ENCODE measurements around the gene PCDHGA9.
"Not testable (repeated sequence)": the region's sequence is repeated elsewhere in the genome, so short reads cannot be mapped to it uniquely, and the experiment has no call there.

The PCDHGA9 gene

GRCh38 chr5:141398608-141399007 is 4.0 kb upstream of the PCDHGA9 start:
- Histone ChIP-seq H3K9ac (ENCODE audit: low read depth in 1 of 2, low read length in 2 of 2) (no peak overlapping the region), H3K4me1 (ENCODE audit: control insufficient read depth in 1 of 2, insufficient read depth in 2 of 2, low read length in 2 of 2) (no peaks in the 10 kb centered on the region), H3K4me3 (ENCODE audit: low read depth in 1 of 2, low read length in 2 of 2) (peak overlapping the region in 1 of 2 donors; percentile 32), H3K27me3 (ENCODE audit: control insufficient read depth in 1 of 2, insufficient read depth in 2 of 2, low read length in 2 of 2) (no peaks in the 10 kb centered on the region), H3K36me3 (ENCODE audit: control insufficient read depth in 1 of 2, insufficient read depth in 2 of 2, low read length in 2 of 2) (no peaks in the 10 kb centered on the region), H3K27ac (ENCODE audit: low read depth, low read length) (no peak overlapping the region), H3K9me3 (ENCODE audit: control insufficient read depth in 1 of 2, low read length in 2 of 2) (peaks cover 24 to 37% of the 10 kb centered on the region in 2 donors)

GRCh38 chr5:141399555-141400258 is 2.9 kb upstream of the PCDHGA9 start:
- Histone ChIP-seq H3K9ac (ENCODE audit: low read depth in 1 of 2, low read length in 2 of 2) (no peak overlapping the region), H3K9me3 (ENCODE audit: control insufficient read depth in 1 of 2, low read length in 2 of 2) (peaks cover 17 to 43% of the 10 kb centered on the region in 2 donors), H3K4me1 (ENCODE audit: control insufficient read depth in 1 of 2, insufficient read depth in 2 of 2, low read length in 2 of 2) (no peaks in the 10 kb centered on the region), H3K36me3 (ENCODE audit: control insufficient read depth in 1 of 2, insufficient read depth in 2 of 2, low read length in 2 of 2) (no peaks in the 10 kb centered on the region), H3K4me3 (ENCODE audit: low read depth in 1 of 2, low read length in 2 of 2) (no peak overlapping the region), H3K27me3 (ENCODE audit: control insufficient read depth in 1 of 2, insufficient read depth in 2 of 2, low read length in 2 of 2) (no peaks in the 10 kb centered on the region), H3K27ac (ENCODE audit: low read depth, low read length) (no peak overlapping the region)

DNA sequence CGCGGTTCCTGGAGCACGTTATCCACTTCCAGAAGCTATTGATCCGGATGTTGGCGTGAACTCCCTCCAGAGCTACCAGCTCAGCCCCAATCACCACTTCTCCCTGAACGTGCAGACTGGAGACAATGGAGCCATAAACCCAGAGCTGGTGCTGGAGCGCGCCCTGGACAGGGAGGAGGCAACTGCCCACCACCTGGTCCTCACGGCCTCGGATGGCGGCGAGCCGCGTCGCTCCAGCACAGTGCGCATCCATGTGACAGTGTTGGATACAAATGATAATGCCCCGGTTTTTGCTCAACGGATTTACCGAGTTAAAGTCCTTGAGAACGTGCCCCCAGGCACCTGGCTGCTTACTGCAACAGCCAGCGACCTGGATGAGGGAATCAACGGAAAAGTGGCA is 809 bp downstream of the PCDHGA9 start:
- no peaks in the 10 kb centered on the region for H3K27me3 ChIP-seq (ENCODE audit: control insufficient read depth in 1 of 2, insufficient read depth in 2 of 2, low read length in 2 of 2)
- peak overlapping the region in 1 of 2 donors; percentile 16 for H3K4me3 ChIP-seq (ENCODE audit: low read depth in 1 of 2, low read length in 2 of 2)
- no peaks in the 10 kb centered on the region for H3K36me3 ChIP-seq (ENCODE audit: control insufficient read depth in 1 of 2, insufficient read depth in 2 of 2, low read length in 2 of 2)
- H3K27ac ChIP-seq (ENCODE audit: low read depth, low read length) = no peak overlapping the region
- H3K4me1 ChIP-seq (ENCODE audit: control insufficient read depth in 1 of 2, insufficient read depth in 2 of 2, low read length in 2 of 2) = no peaks in the 10 kb centered on the region
- peaks cover 19 to 45% of the 10 kb centered on the region in 2 donors for H3K9me3 ChIP-seq (ENCODE audit: control insufficient read depth in 1 of 2, low read length in 2 of 2)
- no peak overlapping the region for H3K9ac ChIP-seq (ENCODE audit: low read depth in 1 of 2, low read length in 2 of 2)

- Histone ChIP-seq H3K4me3 (ENCODE audit: low read depth in 1 of 2, low read length in 2 of 2) (peak within 1 kb of the TSS in 1 of 2 donors; percentile 36), H3K9me3 (ENCODE audit: control insufficient read depth in 1 of 2, low read length in 2 of 2) (peaks cover 26 to 43% of the 10 kb centered on the region in 2 donors)
- H3K27me3 ChIP-seq (ENCODE audit: control insufficient read depth in 1 of 2, insufficient read depth in 2 of 2, low read length in 2 of 2); H3K27ac ChIP-seq (ENCODE audit: low read depth, low read length); H3K9ac ChIP-seq (ENCODE audit: low read depth in 1 of 2, low read length in 2 of 2); H3K4me1 ChIP-seq (ENCODE audit: control insufficient read depth in 1 of 2, insufficient read depth in 2 of 2, low read length in 2 of 2); H3K36me3 ChIP-seq (ENCODE audit: control insufficient read depth in 1 of 2, insufficient read depth in 2 of 2, low read length in 2 of 2): not testable (repeated sequence)
Measured at GRCh38 chr5:141407790-141408505, 5.4 kb downstream of the PCDHGA9 start, which contains the start of gene PCDHGB6. PCDHGB6 (plus strand) TSS chr5:141408021; CDS start chr5:141408203, 182 bp downstream.

DNA sequence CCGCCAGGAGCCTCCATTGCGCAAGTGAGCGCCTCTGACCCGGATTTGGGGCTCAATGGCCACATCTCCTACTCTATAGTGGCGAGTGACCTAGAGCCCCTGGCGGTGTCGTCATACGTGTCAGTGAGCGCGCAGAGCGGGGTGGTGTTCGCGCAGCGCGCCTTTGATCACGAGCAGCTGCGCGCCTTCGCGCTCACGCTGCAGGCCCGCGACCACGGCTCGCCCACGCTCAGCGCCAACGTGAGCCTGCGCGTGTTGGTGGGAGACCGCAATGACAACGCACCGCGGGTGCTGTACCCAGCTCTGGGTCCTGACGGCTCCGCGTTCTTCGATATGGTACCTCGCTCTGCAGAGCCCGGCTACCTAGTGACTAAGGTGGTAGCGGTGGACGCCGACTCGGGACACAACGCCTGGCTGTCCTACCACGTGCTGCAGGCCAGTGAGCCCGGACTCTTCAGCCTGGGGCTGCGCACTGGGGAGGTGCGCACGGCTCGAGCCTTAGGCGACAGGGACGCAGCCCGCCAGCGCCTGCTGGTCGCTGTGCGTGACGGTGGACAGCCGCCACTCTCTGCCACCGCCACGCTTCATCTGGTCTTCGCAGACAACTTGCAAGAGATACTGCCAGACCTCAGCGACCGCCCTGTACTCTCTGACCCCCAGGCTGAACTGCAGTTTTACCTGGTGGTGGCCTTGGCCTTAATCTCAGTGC is 7.2 kb downstream of the PCDHGA9 start:
- no peaks in the 10 kb centered on the region for H3K36me3 ChIP-seq (ENCODE audit: control insufficient read depth in 1 of 2, insufficient read depth in 2 of 2, low read length in 2 of 2)
- peaks cover 27 to 33% of the 10 kb centered on the region in 2 donors for H3K9me3 ChIP-seq (ENCODE audit: control insufficient read depth in 1 of 2, low read length in 2 of 2)
- peaks cover 0 to 5% of the 10 kb centered on the region in 2 donors for H3K27me3 ChIP-seq (ENCODE audit: control insufficient read depth in 1 of 2, insufficient read depth in 2 of 2, low read length in 2 of 2)
- H3K4me3 ChIP-seq (ENCODE audit: low read depth in 1 of 2, low read length in 2 of 2) = peak overlapping the region in 1 of 2 donors; percentile 43
- no peak overlapping the region for H3K27ac ChIP-seq (ENCODE audit: low read depth, low read length)
- H3K4me1 ChIP-seq (ENCODE audit: control insufficient read depth in 1 of 2, insufficient read depth in 2 of 2, low read length in 2 of 2) = no peaks in the 10 kb centered on the region
- H3K9ac ChIP-seq (ENCODE audit: low read depth in 1 of 2, low read length in 2 of 2) = no peak overlapping the region

DNA sequence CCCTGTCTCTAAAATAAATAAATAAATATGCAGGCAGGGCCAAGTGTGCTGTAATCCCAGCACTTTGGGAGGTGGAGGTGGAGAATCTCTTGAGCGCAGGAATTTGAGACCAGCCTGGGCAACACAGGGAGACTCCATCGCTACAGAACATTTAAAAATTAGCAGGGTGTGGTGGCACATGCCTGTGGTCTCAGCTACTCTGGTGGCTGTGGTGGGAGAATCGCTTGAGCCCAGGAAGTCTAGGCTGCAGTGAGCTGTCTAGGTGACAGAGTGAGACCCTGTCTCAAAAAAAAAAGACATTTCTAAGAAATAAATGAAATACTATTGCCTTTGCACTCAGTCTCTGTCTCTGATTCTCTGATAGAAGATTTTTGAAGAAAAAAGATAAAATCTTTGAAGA is 9.0 kb downstream of the PCDHGA9 start:
- Histone ChIP-seq H3K9me3 (ENCODE audit: control insufficient read depth in 1 of 2, low read length in 2 of 2) (peaks cover 24 to 39% of the 10 kb centered on the region in 2 donors), H3K27me3 (ENCODE audit: control insufficient read depth in 1 of 2, insufficient read depth in 2 of 2, low read length in 2 of 2) (peaks cover 0 to 5% of the 10 kb centered on the region in 2 donors), H3K4me3 (ENCODE audit: low read depth in 1 of 2, low read length in 2 of 2) (no peak overlapping the region), H3K27ac (ENCODE audit: low read depth, low read length) (no peak overlapping the region), H3K36me3 (ENCODE audit: control insufficient read depth in 1 of 2, insufficient read depth in 2 of 2, low read length in 2 of 2) (no peaks in the 10 kb centered on the region), H3K4me1 (ENCODE audit: control insufficient read depth in 1 of 2, insufficient read depth in 2 of 2, low read length in 2 of 2) (no peaks in the 10 kb centered on the region), H3K9ac (ENCODE audit: low read depth in 1 of 2, low read length in 2 of 2) (no peak overlapping the region)

GRCh38 chr5:141412854-141413539 is 10.4 kb downstream of the PCDHGA9 start, which contains the start of gene PCDHGA10:
PCDHGA10 (plus strand) TSS chr5:141412987; CDS start chr5:141413176, 189 bp downstream.
- Histone ChIP-seq H3K27ac (ENCODE audit: low read depth, low read length) (no peak within 1 kb of the TSS), H3K4me3 (ENCODE audit: low read depth in 1 of 2, low read length in 2 of 2) (peak within 1 kb of the TSS; percentile 56 to 68), H3K36me3 (ENCODE audit: control insufficient read depth in 1 of 2, insufficient read depth in 2 of 2, low read length in 2 of 2) (no peaks in the 10 kb centered on the region), H3K4me1 (ENCODE audit: control insufficient read depth in 1 of 2, insufficient read depth in 2 of 2, low read length in 2 of 2) (no peaks in the 10 kb centered on the region), H3K27me3 (ENCODE audit: control insufficient read depth in 1 of 2, insufficient read depth in 2 of 2, low read length in 2 of 2) (peaks cover 0 to 5% of the 10 kb centered on the region in 2 donors), H3K9ac (ENCODE audit: low read depth in 1 of 2, low read length in 2 of 2) (no peak within 1 kb of the TSS), H3K9me3 (ENCODE audit: control insufficient read depth in 1 of 2, low read length in 2 of 2) (peaks cover 28 to 42% of the 10 kb centered on the region in 2 donors)

- Histone ChIP-seq H3K4me1 (ENCODE audit: control insufficient read depth in 1 of 2, insufficient read depth in 2 of 2, low read length in 2 of 2) (no peaks in the 10 kb centered on the region), H3K27ac (ENCODE audit: low read depth, low read length) (no peak overlapping the region), H3K9me3 (ENCODE audit: control insufficient read depth in 1 of 2, low read length in 2 of 2) (peaks cover 34 to 45% of the 10 kb centered on the region in 2 donors), H3K27me3 (ENCODE audit: control insufficient read depth in 1 of 2, insufficient read depth in 2 of 2, low read length in 2 of 2) (peaks cover 0 to 5% of the 10 kb centered on the region in 2 donors), H3K9ac (ENCODE audit: low read depth in 1 of 2, low read length in 2 of 2) (no peak overlapping the region), H3K36me3 (ENCODE audit: control insufficient read depth in 1 of 2, insufficient read depth in 2 of 2, low read length in 2 of 2) (no peaks in the 10 kb centered on the region), H3K4me3 (ENCODE audit: low read depth in 1 of 2, low read length in 2 of 2) (peak overlapping the region; percentile 56 to 68)
Measured at GRCh38 chr5:141413540-141414069, 11.0 kb downstream of the PCDHGA9 start.

DNA sequence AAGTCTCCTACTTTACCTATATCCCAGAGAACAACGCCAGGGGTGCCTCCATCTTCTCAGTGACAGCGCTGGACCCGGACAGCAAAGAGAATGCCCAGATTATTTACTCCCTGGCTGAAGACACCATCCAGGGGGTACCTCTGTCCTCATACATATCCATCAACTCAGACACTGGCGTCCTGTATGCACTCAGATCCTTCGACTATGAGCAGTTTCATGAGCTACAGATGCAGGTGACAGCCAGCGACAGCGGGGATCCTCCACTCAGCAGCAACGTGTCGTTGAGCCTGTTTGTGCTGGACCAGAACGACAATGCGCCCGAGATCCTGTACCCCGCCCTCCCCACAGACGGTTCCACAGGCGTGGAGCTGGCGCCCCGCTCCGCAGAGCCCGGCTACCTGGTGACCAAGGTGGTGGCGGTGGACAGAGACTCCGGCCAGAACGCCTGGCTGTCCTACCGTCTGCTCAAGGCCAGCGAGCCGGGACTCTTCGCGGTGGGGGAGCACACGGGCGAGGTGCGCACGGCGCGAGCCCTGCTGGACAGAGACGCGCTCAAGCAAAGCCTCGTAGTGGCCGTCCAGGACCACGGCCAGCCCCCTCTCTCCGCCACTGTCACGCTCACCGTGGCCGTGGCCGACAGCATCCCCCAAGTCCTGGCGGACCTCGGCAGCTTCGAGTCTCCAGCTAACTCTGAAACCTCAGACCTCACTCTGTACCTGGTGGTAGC is 12.1 kb downstream of the PCDHGA9 start:
- H3K9me3 ChIP-seq (ENCODE audit: control insufficient read depth in 1 of 2, low read length in 2 of 2) = peaks cover 34 to 45% of the 10 kb centered on the region in 2 donors
- not testable (repeated sequence) for H3K27me3 ChIP-seq (ENCODE audit: control insufficient read depth in 1 of 2, insufficient read depth in 2 of 2, low read length in 2 of 2); H3K9ac ChIP-seq (ENCODE audit: low read depth in 1 of 2, low read length in 2 of 2); H3K27ac ChIP-seq (ENCODE audit: low read depth, low read length); H3K36me3 ChIP-seq (ENCODE audit: control insufficient read depth in 1 of 2, insufficient read depth in 2 of 2, low read length in 2 of 2); H3K4me1 ChIP-seq (ENCODE audit: control insufficient read depth in 1 of 2, insufficient read depth in 2 of 2, low read length in 2 of 2)
- peak overlapping the region in 1 of 2 donors; percentile 38 for H3K4me3 ChIP-seq (ENCODE audit: low read depth in 1 of 2, low read length in 2 of 2)
